Esophagus squamous epithelium (tissue), 4 donors: ENCODE measurements around the gene GUCY1A1.

Experiments used
- CTCF ChIP-seq, 6 experiments: fragments of 450-650 bp in 4 of 6; fragments of 200-600 bp in 2 of 6; sonication (generic) in 2 of 6; IDR thresholded peaks; one replicate each; pipeline ENCODE4 v1.5.1; 2016 to 2019; ENCODE audit warnings: antibody characterized with exemption in 6 of 6, mild to moderate bottlenecking in 4 of 6, moderate library complexity in 4 of 6
- POLR2A ChIP-seq, 4 donors: fragments of 450-650 bp; IDR thresholded peaks; one replicate each; pipeline ENCODE4 v1.6.1; 2017; ENCODE audit warnings: antibody characterized with exemption in 4 of 4, mild to moderate bottlenecking in 4 of 4, moderate library complexity in 3 of 4

GRCh38 chr4:155706147-155706546 lies 39.5 kb downstream of the GUCY1A1 start:
- TF ChIP-seq CTCF (IDR thresholded peaks at IDR 0.05) = no peak
- no peak for TF ChIP-seq POLR2A (IDR thresholded peaks at IDR 0.05)
